SU-DHL-6 (cell line): ENCODE data around the gene RASSF4.

Experiments used
- CTCF ChIP-seq: fragments of 200-600 bp; sonication (generic); IDR thresholded peaks from one replicate; pipeline ENCODE4 v1.5.1; 2017; ENCODE audit warnings: antibody characterized with exemption, mild to moderate bottlenecking, low read length, moderate library complexity; ENCODE audit not compliant: insufficient read depth, poor library complexity, severe bottlenecking
- EZH2phosphoT487 ChIP-seq: fragments of 200-600 bp; sonication (generic), shearing (Covaris generic); conservative IDR thresholded peaks from 2 replicates; pipeline ENCODE4 v1.6.1; 2018; ENCODE audit warnings: mild to moderate bottlenecking, antibody characterized with exemption, low read length, moderate library complexity, mixed read lengths

- no peak for TF ChIP-seq CTCF
- no peak for TF ChIP-seq EZH2phosphoT487
Measured at GRCh38 chr10:44949127-44949802, 10.3 kb upstream of the RASSF4 start.
